GM12873 (cell line): ENCODE results near the gene STYX.

ENCODE experiments used
- TF ChIP-seq, protein P1 (sequence below): IDR thresholded peaks from 2 replicates; pipeline ENCODE4 v1.5.1; 2012; ENCODE audit warnings: low read depth, mild to moderate bottlenecking, moderate library complexity, low read length, control low read depth; ENCODE audit not compliant: insufficient read depth; ENCODE audit errors: missing control alignments

The STYX gene

GRCh38 chr14:52706286-52706685 lies 23.7 kb upstream of the STYX start:
- TF ChIP-seq, protein P1, sequence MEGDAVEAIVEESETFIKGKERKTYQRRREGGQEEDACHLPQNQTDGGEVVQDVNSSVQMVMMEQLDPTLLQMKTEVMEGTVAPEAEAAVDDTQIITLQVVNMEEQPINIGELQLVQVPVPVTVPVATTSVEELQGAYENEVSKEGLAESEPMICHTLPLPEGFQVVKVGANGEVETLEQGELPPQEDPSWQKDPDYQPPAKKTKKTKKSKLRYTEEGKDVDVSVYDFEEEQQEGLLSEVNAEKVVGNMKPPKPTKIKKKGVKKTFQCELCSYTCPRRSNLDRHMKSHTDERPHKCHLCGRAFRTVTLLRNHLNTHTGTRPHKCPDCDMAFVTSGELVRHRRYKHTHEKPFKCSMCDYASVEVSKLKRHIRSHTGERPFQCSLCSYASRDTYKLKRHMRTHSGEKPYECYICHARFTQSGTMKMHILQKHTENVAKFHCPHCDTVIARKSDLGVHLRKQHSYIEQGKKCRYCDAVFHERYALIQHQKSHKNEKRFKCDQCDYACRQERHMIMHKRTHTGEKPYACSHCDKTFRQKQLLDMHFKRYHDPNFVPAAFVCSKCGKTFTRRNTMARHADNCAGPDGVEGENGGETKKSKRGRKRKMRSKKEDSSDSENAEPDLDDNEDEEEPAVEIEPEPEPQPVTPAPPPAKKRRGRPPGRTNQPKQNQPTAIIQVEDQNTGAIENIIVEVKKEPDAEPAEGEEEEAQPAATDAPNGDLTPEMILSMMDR = peak; percentile 13

DNA sequence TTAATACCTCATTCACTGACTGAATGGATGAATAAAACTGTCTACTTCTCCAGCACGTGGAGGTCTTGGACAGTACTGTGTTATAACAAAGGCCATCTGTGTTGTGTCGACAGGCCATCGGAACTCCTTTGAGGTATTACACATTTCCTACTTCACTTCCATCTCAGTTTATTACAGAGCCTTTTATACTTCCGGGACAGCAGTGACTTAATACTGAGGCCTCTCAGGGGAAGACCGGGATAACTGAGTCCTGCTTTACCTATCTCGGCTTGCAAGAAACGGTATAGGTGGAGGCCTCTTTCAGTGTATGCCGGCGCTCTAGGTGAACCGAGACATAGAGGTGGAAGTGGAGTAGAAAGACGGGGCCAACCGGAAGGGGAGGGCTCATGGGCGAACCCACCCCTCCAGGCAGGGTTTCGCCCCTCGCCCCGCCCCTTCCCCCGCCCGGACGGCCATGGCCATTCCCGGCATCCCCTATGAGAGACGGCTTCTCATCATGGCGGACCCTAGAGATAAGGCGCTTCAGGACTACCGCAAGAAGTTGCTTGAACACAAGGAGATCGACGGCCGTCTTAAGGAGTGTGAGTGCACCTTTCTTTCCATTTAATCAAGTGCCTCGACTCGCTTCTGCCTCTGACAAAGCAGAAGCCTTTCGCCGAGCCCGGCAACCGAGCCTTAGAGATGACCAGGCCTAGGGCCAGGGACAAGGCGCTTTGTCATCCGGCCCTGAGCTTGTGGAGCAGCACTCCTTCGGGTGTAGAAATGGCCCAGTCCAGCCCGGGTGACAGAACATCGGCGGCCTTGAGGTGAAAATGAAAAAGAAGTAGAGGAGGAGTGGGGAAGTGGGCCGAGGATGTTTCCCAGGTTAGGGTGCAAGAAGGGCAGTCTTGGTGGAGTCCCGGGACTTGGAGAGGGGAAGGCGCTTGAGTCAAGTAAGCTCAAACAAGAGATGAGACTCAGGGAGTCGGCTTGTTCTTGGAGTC lies 23.0 kb upstream of the STYX start, which contains the start of gene PSMC6:
Gene PSMC6 (plus strand): TSS at position 477 of the 983 bp plus-strand sequence. CDS start 20 bp downstream, at position 497.
- TF ChIP-seq, protein P1 = no peak

- TF ChIP-seq, protein P1 = no peak
These were observed 18.3 kb upstream of the STYX start for GRCh38 chr14:52711666-52712065.

GRCh38 chr14:52716155-52716554 lies 13.8 kb upstream of the STYX start:
- TF ChIP-seq, protein P1 = no peak

DNA sequence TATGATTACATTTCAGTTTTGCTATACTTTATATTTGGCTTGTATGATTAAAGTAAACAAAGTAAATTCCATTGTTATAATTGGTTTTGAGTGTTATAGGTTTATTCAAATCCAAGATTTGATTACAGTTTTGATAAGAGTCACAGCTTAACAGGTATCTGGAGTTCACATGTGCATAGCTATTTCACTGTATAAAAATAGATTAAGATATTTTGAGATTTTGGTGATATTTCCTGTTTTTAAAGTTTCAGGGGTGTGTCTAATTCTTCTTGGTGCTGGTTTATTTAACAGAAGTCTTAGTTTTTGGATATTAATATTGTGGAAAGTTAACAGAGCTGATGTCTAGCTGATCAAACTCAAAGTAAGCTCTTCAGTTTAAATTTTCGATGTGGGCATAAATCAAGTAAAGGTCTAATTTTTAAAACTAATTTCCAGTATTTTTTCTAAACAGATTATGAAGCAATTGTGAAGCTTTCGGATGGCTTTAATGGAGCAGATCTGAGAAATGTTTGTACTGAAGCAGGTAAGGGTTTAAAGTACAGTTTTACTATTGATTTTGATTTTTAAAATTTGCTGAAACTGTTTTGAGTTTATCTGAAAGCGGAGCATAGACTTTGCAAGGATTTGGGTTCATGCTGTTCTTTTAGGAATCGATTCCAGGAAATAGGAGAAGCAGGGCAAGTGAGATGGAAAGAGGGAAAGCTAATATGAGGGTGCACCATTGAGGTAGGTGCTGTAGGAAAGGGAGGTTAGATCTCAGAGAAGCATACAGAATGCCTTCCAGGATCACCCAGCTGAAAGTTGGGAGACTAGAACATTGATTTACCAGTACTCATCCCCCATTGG lies 6.2 kb upstream of the STYX start:
- TF ChIP-seq, protein P1 = no peak

GRCh38 chr14:52724360-52724644 lies 5.7 kb upstream of the STYX start:
- TF ChIP-seq, protein P1 = no peak

GRCh38 chr14:52729585-52729924 lies 411 bp upstream of the STYX start:
- TF ChIP-seq, protein P1 = no peak
